H9 (cell line): ENCODE data around the gene S100A2. TPM values are rescaled to one million over a fixed set of nuclear protein-coding genes. Genes with fewer than 3 reads are reported as not detected.

ENCODE experiments used
- DNase-seq: peaks from one replicate; pipeline ENCODE4 v3.0.0-alpha.2; 2017
- H2AFZ ChIP-seq: one replicate; pipeline ENCODE4 v1.6.1; 2013; ENCODE audit warnings: mild to moderate bottlenecking, low read length, control low read depth, moderate library complexity
- H2AK5ac ChIP-seq: 2 replicates; pipeline ENCODE4 v1.6.1; 2013; ENCODE audit warnings: low read length, control low read depth, mixed read lengths; ENCODE audit not compliant: insufficient read length
- H2BK120ac ChIP-seq: one replicate; pipeline ENCODE4 v1.6.1; 2013; ENCODE audit warnings: low read depth, mild to moderate bottlenecking, low read length, control low read depth, inconsistent platforms; ENCODE audit not compliant: poor library complexity, severe bottlenecking
- H2BK12ac ChIP-seq: 2 replicates; pipeline ENCODE4 v1.6.1; 2013; ENCODE audit warnings: low read length, control low read depth, mixed read lengths, low read depth; ENCODE audit not compliant: insufficient read length
- H2BK15ac ChIP-seq: 2 replicates; pipeline ENCODE4 v1.6.1; 2013; ENCODE audit warnings: low read depth, low read length, control low read depth
- H2BK20ac ChIP-seq: one replicate; pipeline ENCODE4 v1.6.1; 2013; ENCODE audit warnings: low read depth, mild to moderate bottlenecking, low read length, control low read depth, inconsistent platforms; ENCODE audit not compliant: poor library complexity, severe bottlenecking
- H2BK5ac ChIP-seq: 2 replicates; pipeline ENCODE4 v1.6.1; 2013; ENCODE audit warnings: low read length, control low read depth, mixed read lengths; ENCODE audit not compliant: insufficient read length
- H3K14ac ChIP-seq: 2 replicates; pipeline ENCODE4 v1.6.1; 2013; ENCODE audit warnings: low read length, control low read depth; ENCODE audit not compliant: insufficient read depth
- H3K18ac ChIP-seq: 2 replicates; pipeline ENCODE4 v1.6.1; 2013; ENCODE audit warnings: low read depth, mild to moderate bottlenecking, mixed read lengths, low read length, control low read depth; ENCODE audit not compliant: insufficient read length
- H3K23ac ChIP-seq: 2 replicates; pipeline ENCODE4 v1.6.1; 2013; ENCODE audit warnings: low read length, control low read depth, mixed read lengths, low read depth; ENCODE audit not compliant: insufficient read length
- H3K23me2 ChIP-seq: 2 replicates; pipeline ENCODE4 v1.6.1; 2013; ENCODE audit warnings: low read depth, mild to moderate bottlenecking, mixed read lengths, low read length, control low read depth; ENCODE audit not compliant: insufficient read length, poor library complexity, severe bottlenecking
- H3K27ac ChIP-seq: 2 replicates; pipeline ENCODE4 v1.5.1; 2013; ENCODE audit warnings: low read length, control low read depth, mixed read lengths, low read depth; ENCODE audit not compliant: insufficient read length
- H3K27me3 ChIP-seq: 2 replicates; pipeline ENCODE4 v1.6.1; 2013; ENCODE audit warnings: low read length, control low read depth, inconsistent platforms; ENCODE audit not compliant: insufficient read depth
- H3K4ac ChIP-seq: 2 replicates; pipeline ENCODE4 v1.6.1; 2013; ENCODE audit warnings: low read depth, mild to moderate bottlenecking, control low read depth, inconsistent platforms, low read length, moderate library complexity
- H3K4me1 ChIP-seq: 2 replicates; pipeline ENCODE4 v1.6.1; 2013; ENCODE audit warnings: low read length, control low read depth, inconsistent platforms; ENCODE audit not compliant: insufficient read depth
- H3K4me2 ChIP-seq: 2 replicates; pipeline ENCODE4 v1.6.1; 2013; ENCODE audit warnings: low read length, control low read depth, mixed read lengths; ENCODE audit not compliant: insufficient read length, insufficient read depth
- H3K56ac ChIP-seq: 2 replicates; pipeline ENCODE4 v1.6.1; 2013; ENCODE audit warnings: low read depth, mild to moderate bottlenecking, mixed read lengths, low read length, control low read depth; ENCODE audit not compliant: insufficient read length
- H3K79me1 ChIP-seq: 2 replicates; pipeline ENCODE4 v1.6.1; 2013; ENCODE audit warnings: low read depth, mild to moderate bottlenecking, moderate library complexity, low read length, control low read depth, inconsistent platforms; ENCODE audit not compliant: insufficient read depth, poor library complexity, severe bottlenecking
- H3K79me2 ChIP-seq: 2 replicates; pipeline ENCODE4 v1.6.1; 2013; ENCODE audit warnings: low read length, control low read depth, inconsistent platforms; ENCODE audit not compliant: insufficient read depth
- H3K9ac ChIP-seq: 2 replicates; pipeline ENCODE4 v1.6.1; 2013; ENCODE audit warnings: low read length, control low read depth, mixed read lengths; ENCODE audit not compliant: insufficient read length; ENCODE audit errors: extremely low read depth
- H3K9me3 ChIP-seq: one replicate; pipeline ENCODE4 v1.6.1; 2013; ENCODE audit warnings: low read depth, low read length, inconsistent platforms; ENCODE audit not compliant: control insufficient read depth
- H3T11ph ChIP-seq: one replicate; pipeline ENCODE4 v1.6.1; 2013; ENCODE audit warnings: mild to moderate bottlenecking, low read length, control low read depth, inconsistent platforms
- H4K20me1 ChIP-seq: one replicate; pipeline ENCODE4 v1.6.1; 2013; ENCODE audit not compliant: control insufficient read depth, insufficient read length, insufficient read depth
- H4K5ac ChIP-seq: 2 replicates; pipeline ENCODE4 v1.6.1; 2013; ENCODE audit warnings: low read depth, mild to moderate bottlenecking, mixed read lengths, low read length, control low read depth; ENCODE audit not compliant: insufficient read length
- H4K8ac ChIP-seq: replicated peaks from 2 replicates; pipeline ENCODE4 v1.6.1; 2013; ENCODE audit warnings: low read length, control low read depth, mixed read lengths, low read depth; ENCODE audit not compliant: insufficient read length
- H4K91ac ChIP-seq: 2 replicates; pipeline ENCODE4 v1.6.1; 2013; ENCODE audit warnings: low read depth, mild to moderate bottlenecking, moderate library complexity, mixed read lengths, low read length, control low read depth; ENCODE audit not compliant: insufficient read length
- H3K27ac Mint-ChIP-seq, 3 experiments: 2 replicates in 2 of 3; 3 replicates in 1 of 3; pipeline ENCODE4 v1.8.0; 2020 to 2021; ENCODE audit warnings: mixed read lengths in 3 of 3, mild to moderate bottlenecking in 1 of 3, moderate library complexity in 1 of 3
- H3K27me3 Mint-ChIP-seq: 2 replicates; pipeline ENCODE4 v1.8.0; 2021; ENCODE audit warnings: low read depth, mild to moderate bottlenecking, moderate library complexity, mixed read lengths
- H3K36me3 Mint-ChIP-seq, 3 experiments: 2 replicates in 2 of 3; 3 replicates in 1 of 3; pipeline ENCODE4 v1.8.0; 2020 to 2021; ENCODE audit warnings: low read depth in 3 of 3, mixed read lengths in 3 of 3; ENCODE audit not compliant: insufficient read depth in 1 of 3
- H3K4me1 Mint-ChIP-seq, 2 experiments: 2 replicates each; pipeline ENCODE4 v1.8.0; 2020; ENCODE audit warnings: mixed read lengths in 2 of 2
- H3K4me3 Mint-ChIP-seq, 2 experiments: 2 replicates in 1 of 2; 3 replicates in 1 of 2; pipeline ENCODE4 v1.8.0; 2020 to 2021; ENCODE audit warnings: mild to moderate bottlenecking in 2 of 2, mixed read lengths in 2 of 2, moderate library complexity in 1 of 2
- H3K9me3 Mint-ChIP-seq, 2 experiments: 2 replicates in 1 of 2; 3 replicates in 1 of 2; pipeline ENCODE4 v1.8.0; 2020; ENCODE audit warnings: mild to moderate bottlenecking in 2 of 2, mixed read lengths in 2 of 2, moderate library complexity in 1 of 2
- CTCF ChIP-seq: fragments of 200-600 bp; sonication (generic); conservative IDR thresholded peaks from 3 replicates; pipeline ENCODE4 v1.8.0; 2021; ENCODE audit warnings: antibody characterized with exemption, mild to moderate bottlenecking
- WGBS: extraction: QIAGEN DNeasy Blood & Tissue Kit; methylation state at CpG from one replicate; pipeline ENCODE4 v1.1.7; 2013; ENCODE audit warnings: missing lambda C conversion rate, low lambda C conversion rate, mixed read lengths; ENCODE audit not compliant: insufficient read length; ENCODE audit errors: extremely low coverage; 5-methylcytosine and 5-hydroxymethylcytosine counted together
- total RNA-seq: library from RNA; stranded (reverse); gene quantifications from 2 replicates; pipeline ENCODE4 v1.2.1, GENCODE V29; 2021

Gene S100A2
- total RNA-seq, 1 experiment from 2014 or later, result 0.57 TPM

- H4K8ac ChIP-seq, result no peak overlapping the region
- H2AFZ ChIP-seq, result no peak overlapping the region
- H2BK15ac ChIP-seq, result no peak overlapping the region
- H4K20me1 ChIP-seq, result no peaks in the 10 kb centered on the region
- no peak overlapping the region for H3K56ac ChIP-seq
- H2BK12ac ChIP-seq, result no peak overlapping the region
- H3K4me3 Mint-ChIP-seq, result no peak overlapping the region
- H2BK5ac ChIP-seq, result no peak overlapping the region
- H3K4me1 ChIP-seq, result peaks cover 5% of the 10 kb centered on the region; the same call in 1 of the 2 replicates
- H3K9me3 Mint-ChIP-seq, result no peaks in the 10 kb centered on the region
- no peaks in the 10 kb centered on the region; the same call in 1 of the 2 replicates for H3K27me3 ChIP-seq
- H3K23ac ChIP-seq, result no peak overlapping the region
- WGBS, result no CpG with 5 or more reads among the region's 3 CpGs
- H2BK20ac ChIP-seq, result no peak overlapping the region
- H4K91ac ChIP-seq, result no peak overlapping the region
- H3K27ac Mint-ChIP-seq, result peak overlapping the region in 1 of 3 experiments; percentile 77; a peak in 1 of 7 replicates
- H3K79me1 ChIP-seq, result no peaks in the 10 kb centered on the region
- H3K27me3 Mint-ChIP-seq, result peaks cover 6% of the 10 kb centered on the region
- H2BK120ac ChIP-seq, result no peak overlapping the region
- no peak for DNase-seq
- H3K27ac ChIP-seq, result no peak overlapping the region
- no peak overlapping the region for H3K18ac ChIP-seq
- no peak overlapping the region for H3T11ph ChIP-seq
- H4K5ac ChIP-seq, result no peak overlapping the region
- H3K9me3 ChIP-seq, result no peaks in the 10 kb centered on the region
- no peaks in the 10 kb centered on the region for H3K79me2 ChIP-seq
- no peak overlapping the region for H3K4me2 ChIP-seq
- H3K14ac ChIP-seq, result no peak overlapping the region
- H3K4me1 Mint-ChIP-seq, result peaks cover 38 to 41% of the 10 kb centered on the region in 2 experiments
- no peaks in the 10 kb centered on the region for H3K23me2 ChIP-seq
- no peak overlapping the region for H3K9ac ChIP-seq
- no peaks in the 10 kb centered on the region for H3K36me3 Mint-ChIP-seq
- H2AK5ac ChIP-seq, result no peak overlapping the region
- TF ChIP-seq CTCF, result no peak
- H3K4ac ChIP-seq, result no peak overlapping the region
Observed at GRCh38 chr1:153531638-153532037, 34.0 kb downstream of the S100A2 start.
